ENCODE measurements around the gene R3HCC1L.

The R3HCC1L gene

GRCh38 chr10:98134431-98135221 lies at the start of gene R3HCC1L:
Gene R3HCC1L, plus strand, starts transcription at chr10:98134657. Its CDS starts 73,458 bp downstream, at chr10:98208115.
- DNase-seq = peak; percentile 83 to 84

GRCh38 chr10:98085238-98085637 lies 49.2 kb upstream of the R3HCC1L start:
- DNase-seq = no peak

- DNase-seq = no peak
Measured at GRCh38 chr10:98086837-98087708, 47.4 kb upstream of the R3HCC1L start.

GRCh38 chr10:98088186-98088971 lies 46.1 kb upstream of the R3HCC1L start:
- DNase-seq = no peak

GRCh38 chr10:98090822-98091221 lies 43.6 kb upstream of the R3HCC1L start:
- no peak for DNase-seq

- DNase-seq = no peak
Measured at GRCh38 chr10:98096316-98096715, 38.1 kb upstream of the R3HCC1L start.

GRCh38 chr10:98096731-98097130 lies 37.7 kb upstream of the R3HCC1L start:
- DNase-seq = no peak

- DNase-seq = no peak
Measured at GRCh38 chr10:98097175-98097574, 37.3 kb upstream of the R3HCC1L start.

GRCh38 chr10:98097616-98098015 lies 36.8 kb upstream of the R3HCC1L start:
- no peak for DNase-seq

- DNase-seq = no peak
Measured at GRCh38 chr10:98098247-98098646, 36.2 kb upstream of the R3HCC1L start.

GRCh38 chr10:98100476-98100875 lies 34.0 kb upstream of the R3HCC1L start:
- no peak for DNase-seq

- no peak for DNase-seq
Measured at GRCh38 chr10:98101366-98101765, 33.1 kb upstream of the R3HCC1L start.

GRCh38 chr10:98104125-98104524 lies 30.3 kb upstream of the R3HCC1L start:
- no peak for DNase-seq

- no peak for DNase-seq
Measured at GRCh38 chr10:98106531-98106930, 27.9 kb upstream of the R3HCC1L start.

GRCh38 chr10:98107644-98108430 lies 26.6 kb upstream of the R3HCC1L start:
- no peak for DNase-seq

GRCh38 chr10:98110356-98110755 lies 24.1 kb upstream of the R3HCC1L start:
- no peak for DNase-seq

- no peak for DNase-seq
Measured at GRCh38 chr10:98115031-98115787, 19.2 kb upstream of the R3HCC1L start.

GRCh38 chr10:98119891-98120290 lies 14.6 kb upstream of the R3HCC1L start:
- no peak for DNase-seq

GRCh38 chr10:98125940-98126631 lies 8.4 kb upstream of the R3HCC1L start:
- no peak for DNase-seq

GRCh38 chr10:98128802-98129201 lies 5.7 kb upstream of the R3HCC1L start:
- no peak for DNase-seq

GRCh38 chr10:98131619-98132018 lies 2.8 kb upstream of the R3HCC1L start:
- no peak for DNase-seq

Measured in hippocampal formation (tissue), 2 donors.